ENCODE data around the gene CALR3. TPM values are rescaled to one million over a fixed set of nuclear protein-coding genes. Genes with fewer than 3 reads are reported as not detected.
"Not testable (repeated sequence)": the region's sequence is repeated elsewhere in the genome, so short reads cannot be mapped to it uniquely, and the experiment has no call there.

CALR3 gene
- total RNA-seq, 4 donors from 2014 or later: not detected

- H3K9me3 ChIP-seq, H3K36me3 ChIP-seq, DNase-seq, ATAC-seq, H3K27me3 ChIP-seq, H3K4me3 ChIP-seq: not testable (repeated sequence)
- in situ Hi-C loops (cut with MboI; ENCODE audit: low sequenced_read_pairs in 4 of 4) (loop anchor here in 2 of 4 donors (25.0 kb wide), 1 partner anchor 1570 kb away; no protein-coding TSS in a partner anchor), intact Hi-C loops (cut with DNase I; ENCODE audit: low total_unique reads) (loop anchor here (5.0 to 10.0 kb wide), 2 partner anchors 1152 to 1555 kb away; no protein-coding TSS in a partner anchor)
- peaks cover 85 to 88% of the 10 kb centered on the region in 2 donors for H3K4me1 ChIP-seq
- peak; percentile 37 to 55 for TF ChIP-seq POLR2A (IDR thresholded peaks at IDR 0.05)
- peak overlapping the region; percentile 91 to 99 (median 96) for H3K27ac ChIP-seq
Measured at GRCh38 chr19:16466802-16467427, 29.1 kb downstream of the CALR3 start.

DNA sequence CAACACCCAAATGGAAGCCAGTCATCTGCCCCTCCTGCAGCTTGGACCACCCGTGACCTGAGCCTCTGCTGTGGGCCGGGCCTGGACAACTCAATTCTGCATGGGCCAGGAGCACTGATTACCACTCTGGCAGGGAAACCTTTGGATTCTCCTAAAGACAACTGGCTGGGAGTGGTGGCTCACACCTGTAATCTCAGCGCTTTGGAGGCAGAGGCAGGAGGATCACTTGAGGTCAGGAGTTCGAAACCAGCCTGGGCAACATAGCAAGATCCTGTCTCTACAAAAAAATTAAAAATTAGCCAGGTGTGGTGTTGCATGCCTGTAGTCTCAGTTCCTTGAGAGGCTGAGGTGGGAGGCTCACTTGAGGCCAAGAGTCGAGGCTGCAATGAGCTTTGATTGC is 30.7 kb downstream of the CALR3 start:
- no peaks in the 10 kb centered on the region for H3K9me3 ChIP-seq
- ATAC-seq: no peak
- no peaks in the 10 kb centered on the region for H3K36me3 ChIP-seq
- H3K27me3 ChIP-seq: no peaks in the 10 kb centered on the region
- H3K4me1 ChIP-seq: peaks cover 89 to 92% of the 10 kb centered on the region in 2 donors
- intact Hi-C loops (cut with DNase I; ENCODE audit: low total_unique reads): loop anchor here (5.0 to 10.0 kb wide), 2 partner anchors 1150 to 1557 kb away; no protein-coding TSS in a partner anchor
- DNase-seq: no peak
- in situ Hi-C loops (cut with MboI; ENCODE audit: low sequenced_read_pairs in 4 of 4): loop anchor here in 2 of 4 donors (25.0 kb wide), 1 partner anchor 1572 kb away; no protein-coding TSS in a partner anchor
- H3K27ac ChIP-seq: peak overlapping the region; percentile 91 to 99 (median 96)
- H3K4me3 ChIP-seq: no peak overlapping the region
- no peak for TF ChIP-seq POLR2A (IDR thresholded peaks at IDR 0.05)
- TF ChIP-seq, protein P1, sequence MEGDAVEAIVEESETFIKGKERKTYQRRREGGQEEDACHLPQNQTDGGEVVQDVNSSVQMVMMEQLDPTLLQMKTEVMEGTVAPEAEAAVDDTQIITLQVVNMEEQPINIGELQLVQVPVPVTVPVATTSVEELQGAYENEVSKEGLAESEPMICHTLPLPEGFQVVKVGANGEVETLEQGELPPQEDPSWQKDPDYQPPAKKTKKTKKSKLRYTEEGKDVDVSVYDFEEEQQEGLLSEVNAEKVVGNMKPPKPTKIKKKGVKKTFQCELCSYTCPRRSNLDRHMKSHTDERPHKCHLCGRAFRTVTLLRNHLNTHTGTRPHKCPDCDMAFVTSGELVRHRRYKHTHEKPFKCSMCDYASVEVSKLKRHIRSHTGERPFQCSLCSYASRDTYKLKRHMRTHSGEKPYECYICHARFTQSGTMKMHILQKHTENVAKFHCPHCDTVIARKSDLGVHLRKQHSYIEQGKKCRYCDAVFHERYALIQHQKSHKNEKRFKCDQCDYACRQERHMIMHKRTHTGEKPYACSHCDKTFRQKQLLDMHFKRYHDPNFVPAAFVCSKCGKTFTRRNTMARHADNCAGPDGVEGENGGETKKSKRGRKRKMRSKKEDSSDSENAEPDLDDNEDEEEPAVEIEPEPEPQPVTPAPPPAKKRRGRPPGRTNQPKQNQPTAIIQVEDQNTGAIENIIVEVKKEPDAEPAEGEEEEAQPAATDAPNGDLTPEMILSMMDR (IDR thresholded peaks at IDR 0.05 in 4 of 5, conservative IDR thresholded peaks at IDR 0.05 in 1 of 5): no peak

DNA sequence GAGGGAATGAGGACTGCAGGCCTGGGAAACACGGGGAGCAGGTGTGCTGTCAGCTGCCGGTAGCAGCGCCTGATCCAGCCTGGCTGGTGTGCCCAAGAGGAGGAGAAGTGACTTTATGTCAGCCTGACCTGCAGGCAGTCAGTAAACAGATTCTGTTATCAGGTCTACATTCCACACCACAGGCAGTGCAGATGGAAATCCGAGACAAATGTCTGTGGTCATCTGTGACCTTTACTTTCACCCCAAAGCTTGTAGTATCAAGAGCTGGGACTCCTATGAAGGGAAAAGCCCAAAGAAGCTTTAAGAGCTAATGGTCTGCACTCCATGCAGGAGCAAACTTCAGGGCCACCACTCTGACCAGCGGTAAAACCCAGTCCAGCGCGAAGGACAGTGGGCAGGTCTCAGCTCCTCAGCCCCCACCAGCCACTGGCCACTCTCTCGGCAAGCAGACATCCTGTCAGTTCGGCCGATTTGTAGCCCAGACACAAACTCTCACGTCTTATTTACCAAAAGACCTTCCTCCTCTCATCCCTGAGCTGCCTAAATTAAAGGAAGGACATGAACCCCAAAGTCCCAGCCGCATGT is 31.9 kb downstream of the CALR3 start:
- H3K27me3 ChIP-seq: no peaks in the 10 kb centered on the region
- intact Hi-C loops (cut with DNase I; ENCODE audit: low total_unique reads): loop anchor here (2.0 to 10.0 kb wide), 3 partner anchors 17 to 1149 kb away; partner anchors contain the start of genes SMIM7 and TMEM38A
- in situ Hi-C loops (cut with MboI; ENCODE audit: low sequenced_read_pairs in 4 of 4): loop anchor here in 2 of 4 donors (25.0 kb wide), 1 partner anchor 1573 kb away; no protein-coding TSS in a partner anchor
- peak overlapping the region; percentile 91 to 99 (median 96) for H3K27ac ChIP-seq
- H3K4me3 ChIP-seq: peak overlapping the region in 3 of 4 donors; percentile 8 to 20 (median 16)
- peaks cover 89 to 92% of the 10 kb centered on the region in 2 donors for H3K4me1 ChIP-seq
- H3K9me3 ChIP-seq: no peaks in the 10 kb centered on the region
- TF ChIP-seq, protein P1 (IDR thresholded peaks at IDR 0.05 in 4 of 5, conservative IDR thresholded peaks at IDR 0.05 in 1 of 5): no peak
- TF ChIP-seq POLR2A (IDR thresholded peaks at IDR 0.05): peak; percentile 60 to 74
- no peaks in the 10 kb centered on the region for H3K36me3 ChIP-seq
- DNase-seq (peak; percentile 85 to 90), ATAC-seq (peak; percentile 31 to 55)

DNA sequence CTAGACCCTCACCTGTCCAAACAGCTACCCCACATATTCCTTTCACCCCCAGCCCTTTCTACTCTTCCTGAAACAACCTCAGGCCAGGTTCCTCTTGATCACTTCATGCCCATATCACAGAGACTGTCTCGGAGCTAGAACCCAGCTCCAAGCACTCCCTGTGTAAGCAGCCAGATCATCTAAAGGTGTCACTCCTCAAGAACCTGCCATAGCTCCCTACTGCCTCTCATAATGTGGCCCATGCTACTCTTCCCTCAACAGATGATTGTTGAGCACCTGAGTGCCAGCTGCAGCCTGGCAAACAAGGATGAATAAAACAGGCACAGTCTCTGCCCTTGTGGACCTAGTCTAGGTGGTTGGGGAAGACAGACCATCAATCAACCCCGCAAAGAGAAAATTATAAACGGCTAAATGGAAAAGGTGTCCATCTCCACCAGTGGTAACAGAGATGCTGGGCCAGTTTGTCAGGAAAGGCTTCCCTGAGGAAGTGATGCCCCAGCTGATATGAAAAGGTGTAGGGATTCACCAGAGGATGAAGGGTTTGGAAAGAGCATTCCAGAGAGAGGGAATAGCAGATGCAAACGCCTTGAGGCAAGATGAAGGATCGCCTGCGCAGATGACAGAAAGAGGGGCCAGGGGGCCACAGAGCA is 32.5 kb downstream of the CALR3 start:
- in situ Hi-C loops (cut with MboI; ENCODE audit: low sequenced_read_pairs in 4 of 4): loop anchor here in 2 of 4 donors (25.0 kb wide), 1 partner anchor 1574 kb away; no protein-coding TSS in a partner anchor
- peak overlapping the region in 3 of 4 donors; percentile 9 to 23 (median 20) for H3K4me3 ChIP-seq
- peak overlapping the region; percentile 91 to 99 (median 96) for H3K27ac ChIP-seq
- no peaks in the 10 kb centered on the region for H3K9me3 ChIP-seq
- intact Hi-C loops (cut with DNase I; ENCODE audit: low total_unique reads): loop anchor here (2.0 to 10.0 kb wide), 3 partner anchors 17 to 1149 kb away; partner anchors contain the start of genes SMIM7 and TMEM38A
- H3K4me1 ChIP-seq: peaks cover 90 to 92% of the 10 kb centered on the region in 2 donors
- ATAC-seq (no peak), DNase-seq (no peak)
- H3K36me3 ChIP-seq: no peaks in the 10 kb centered on the region
- TF ChIP-seq, protein P1 (IDR thresholded peaks at IDR 0.05 in 4 of 5, conservative IDR thresholded peaks at IDR 0.05 in 1 of 5): no peak
- TF ChIP-seq POLR2A (IDR thresholded peaks at IDR 0.05): no peak
- no peaks in the 10 kb centered on the region for H3K27me3 ChIP-seq

All from gastrocnemius medialis (tissue), 4 donors.